IPS DF 4.7 (cell line): ENCODE measurements around the gene RPL28.
"Not testable (repeated sequence)": the region's sequence is repeated elsewhere in the genome, so short reads cannot be mapped to it uniquely, and the experiment has no call there.

Experiments
- DNase-seq: peaks from one replicate; pipeline ENCODE4 v3.0.0-alpha.2; 2013; ENCODE audit warnings: low spot score; ENCODE audit errors: extremely low read depth

RPL28 gene

DNA sequence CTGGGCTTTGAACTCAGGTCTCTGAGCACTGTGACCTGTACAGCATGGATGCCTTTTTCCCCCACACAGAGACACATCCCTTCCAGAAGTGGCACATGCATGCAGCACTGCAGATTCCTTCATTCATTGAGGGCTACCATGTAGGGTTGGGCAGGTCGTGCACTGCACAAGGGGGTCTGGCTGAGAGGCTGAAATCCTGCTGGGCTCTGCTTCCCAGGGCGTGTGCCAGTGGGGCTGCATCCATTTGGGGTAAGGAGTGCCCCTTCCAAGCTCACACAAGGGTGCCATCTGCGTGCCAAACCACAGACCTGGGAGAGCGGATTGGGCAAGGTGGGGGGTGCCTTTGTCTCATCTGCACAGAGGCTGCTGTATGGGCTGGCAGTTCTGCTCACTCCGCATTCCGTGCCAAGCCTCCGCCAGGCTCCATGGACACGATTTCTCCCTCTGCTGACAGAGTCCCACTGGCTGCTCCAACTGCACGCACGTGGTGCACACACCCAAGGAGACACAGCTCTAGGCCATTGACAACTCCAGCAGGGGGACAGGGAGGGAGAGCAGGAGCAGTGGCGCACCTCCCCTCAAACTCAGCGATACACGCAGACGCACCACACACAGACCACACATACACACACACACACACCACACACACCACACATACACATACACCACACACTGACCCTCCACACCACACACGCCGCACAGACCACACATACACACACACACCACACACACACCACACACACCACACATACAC lies 61.9 kb downstream of the RPL28 start:
- no peak for DNase-seq

- DNase-seq, result not testable (repeated sequence)
Measured at GRCh38 chr19:55448175-55448490, 62.4 kb downstream of the RPL28 start.

DNA sequence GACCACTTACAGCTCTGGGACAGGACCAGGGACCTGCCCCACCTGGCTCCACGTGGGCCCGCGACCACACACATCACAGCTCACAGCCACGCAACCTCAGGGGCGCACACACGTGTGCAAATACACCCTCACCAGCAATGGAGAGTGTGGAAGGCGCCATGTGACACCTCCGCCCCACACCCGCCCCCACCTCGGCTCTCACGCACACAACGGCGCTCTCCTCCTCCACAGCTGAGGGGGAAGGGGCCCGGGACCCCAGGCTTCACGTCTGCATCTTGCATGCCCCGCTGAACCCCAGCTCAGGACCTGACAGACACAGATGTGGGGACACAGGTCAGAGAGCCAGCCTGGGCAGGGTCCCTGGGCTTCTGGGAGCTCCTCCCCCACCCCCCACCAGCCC lies 63.7 kb downstream of the RPL28 start:
- no peak for DNase-seq

- DNase-seq, result no peak
Measured at GRCh38 chr19:55451163-55451964, 65.6 kb downstream of the RPL28 start.

GRCh38 chr19:55451965-55452748 lies 66.4 kb downstream of the RPL28 start:
- no peak for DNase-seq
